Activated CD4-positive, alpha-beta T cell treated with anti-CD3 and anti-CD28 coated beads, Interleukin-10, Interleukin-2, amounts not matched to agents 100 ng/mL and 50 ng/mL, durations not matched to agents 16 hours and 8 hours (primary cell): Measurements from ENCODE around the gene CENPW.

Experiments
- DNase-seq: peaks from one replicate; pipeline ENCODE4 v3.0.0-alpha.2; 2020

Gene CENPW

GRCh38 chr6:126374372-126374771 lies 34.5 kb downstream of the CENPW start:
- no peak for DNase-seq

- DNase-seq: no peak
These were observed 36.8 kb downstream of the CENPW start for GRCh38 chr6:126376682-126377081.

GRCh38 chr6:126377594-126378153 lies 37.8 kb downstream of the CENPW start:
- DNase-seq: no peak

- DNase-seq: no peak
These were observed 40.2 kb downstream of the CENPW start for GRCh38 chr6:126380072-126380583.

- no peak for DNase-seq
These were observed 41.6 kb downstream of the CENPW start for GRCh38 chr6:126381498-126381897.

GRCh38 chr6:126383203-126383602 lies 43.3 kb downstream of the CENPW start:
- no peak for DNase-seq

GRCh38 chr6:126385536-126385935 lies 45.6 kb downstream of the CENPW start:
- DNase-seq: no peak

GRCh38 chr6:126388104-126388598 lies 48.2 kb downstream of the CENPW start:
- DNase-seq: no peak

- no peak for DNase-seq
These were observed 56.2 kb downstream of the CENPW start for GRCh38 chr6:126396131-126396530.
